Transverse colon (tissue), 4 donors: Measurements from ENCODE around the gene FAM227A. TPM values are rescaled to one million over a fixed set of nuclear protein-coding genes. Genes with fewer than 3 reads are reported as not detected.
A peak's percentile ranks its signal among the peaks of the same experiment; 100 is the strongest.

ENCODE experiments used
- DNase-seq: peaks from one replicate; pipeline ENCODE4 v3.0.0-alpha.2; 2019
- H3K27ac ChIP-seq, 4 donors: fragments of 200-600 bp; sonication (generic); 2 replicates each; pipeline ENCODE4 v1.5.1; 2016 to 2018; ENCODE audit warnings: inconsistent platforms in 4 of 4
- H3K27me3 ChIP-seq: fragments of 200-600 bp; sonication (generic); 2 replicates; pipeline ENCODE4 v1.5.1; 2017; ENCODE audit warnings: inconsistent platforms
- H3K36me3 ChIP-seq, 4 donors: fragments of 200-600 bp; sonication (generic); 2 replicates each; pipeline ENCODE4 v1.5.1; 2017 to 2019; ENCODE audit warnings: inconsistent platforms in 4 of 4
- H3K4me1 ChIP-seq, 4 donors: fragments of 200-600 bp; sonication (generic); 2 replicates each; pipeline ENCODE4 v1.5.1; 2017 to 2020; ENCODE audit warnings: inconsistent platforms in 4 of 4
- H3K4me3 ChIP-seq, 4 donors: fragments of 200-600 bp; sonication (generic); 1 replicate in 1 of 4; 2 replicates in 3 of 4; pipeline versions ENCODE4 v1.5.1 to v1.6.1; 2017 to 2019; ENCODE audit warnings: inconsistent platforms in 4 of 4
- H3K9me3 ChIP-seq, 2 donors: fragments of 200-600 bp; sonication (generic); 2 replicates each; pipeline ENCODE4 v1.5.1; 2017 to 2019; ENCODE audit warnings: inconsistent platforms in 2 of 2
- EP300 ChIP-seq: sonication (generic); formaldehyde crosslinking; IDR thresholded peaks from one replicate; pipeline ENCODE4 v1.6.1; 2017; ENCODE audit warnings: antibody characterized with exemption, low read depth
- POLR2A ChIP-seq: fragments of 450-650 bp; IDR thresholded peaks from one replicate; pipeline ENCODE4 v1.6.1; 2016; ENCODE audit warnings: antibody characterized with exemption, mild to moderate bottlenecking, moderate library complexity
- POLR2AphosphoS5 ChIP-seq, 3 donors: sonication (generic); formaldehyde crosslinking; IDR thresholded peaks; one replicate each; pipeline ENCODE4 v1.6.1; 2016; ENCODE audit warnings: antibody characterized with exemption in 3 of 3
- WGBS, 2 donors: methylation state at CpG; one replicate each; pipeline ENCODE4 v1.1.5; 2018; ENCODE audit warnings: low coverage in 1 of 2; 5-methylcytosine and 5-hydroxymethylcytosine counted together
- in situ Hi-C, 4 donors: fragments of 200-750 bp; cut with MboI; loops; one replicate each; pipeline versions ENCODE4 v1.15.0 to v1.15.1; 2017; ENCODE audit warnings: low sequenced_read_pairs in 3 of 4, low pct_ligation_motif_present in 1 of 4, low pct_unique_long_range_greater_than_20kb in 1 of 4
- intact Hi-C: fragments of 100-400 bp; cut with DNase I; formaldehyde crosslinking; loops from one replicate; pipeline ENCODE4 v1.15.1; 2023; ENCODE audit warnings: low total_unique reads
- total RNA-seq, 4 donors: library from RNA; depleted of rRNA; stranded (reverse); fragments of >200 nt; gene quantifications; one replicate each; pipeline ENCODE4 v1.1.0, GENCODE V29; 2016
- TF ChIP-seq, protein P1 (sequence below), 5 experiments: fragments of 200-600 bp in 3 of 5; fragments of 450-650 bp in 2 of 5; sonication (generic) in 3 of 5; IDR thresholded peaks; 1 replicate in 2 of 5; 2 replicates in 3 of 5; pipeline ENCODE4 v1.5.1; 2016 to 2017; ENCODE audit warnings: antibody characterized with exemption in 5 of 5, inconsistent platforms in 3 of 5, mild to moderate bottlenecking in 2 of 5, moderate library complexity in 1 of 5

Gene FAM227A
- total RNA-seq, 4 donors from 2014 or later, result 0.20 to 0.79 (median 0.27) TPM; not detected in 1

- Histone ChIP-seq H3K4me1 (no peaks in the 10 kb centered on the region), H3K27ac (no peak overlapping the region), H3K27me3 (no peaks in the 10 kb centered on the region), H3K36me3 (no peaks in the 10 kb centered on the region), H3K9me3 (no peaks in the 10 kb centered on the region), H3K4me3 (no peak overlapping the region)
- intact Hi-C loops (no loop called here), in situ Hi-C loops (loop anchor here in 1 of 4 donors (10.0 kb wide), 1 partner anchor 524 kb away; the partner anchor contains the start of gene PICK1)
- 78% methylated on average over 5 of the region's 5 CpGs; no CpG with 5 or more reads in 1 of the 2 donors for WGBS, 2 donors
- no peak for DNase-seq
- no peak for TF ChIP-seq POLR2AphosphoS5 (IDR thresholded peaks at IDR 0.05)
- TF ChIP-seq EP300, result no peak
- TF ChIP-seq POLR2A, result no peak
- TF ChIP-seq, protein P1, sequence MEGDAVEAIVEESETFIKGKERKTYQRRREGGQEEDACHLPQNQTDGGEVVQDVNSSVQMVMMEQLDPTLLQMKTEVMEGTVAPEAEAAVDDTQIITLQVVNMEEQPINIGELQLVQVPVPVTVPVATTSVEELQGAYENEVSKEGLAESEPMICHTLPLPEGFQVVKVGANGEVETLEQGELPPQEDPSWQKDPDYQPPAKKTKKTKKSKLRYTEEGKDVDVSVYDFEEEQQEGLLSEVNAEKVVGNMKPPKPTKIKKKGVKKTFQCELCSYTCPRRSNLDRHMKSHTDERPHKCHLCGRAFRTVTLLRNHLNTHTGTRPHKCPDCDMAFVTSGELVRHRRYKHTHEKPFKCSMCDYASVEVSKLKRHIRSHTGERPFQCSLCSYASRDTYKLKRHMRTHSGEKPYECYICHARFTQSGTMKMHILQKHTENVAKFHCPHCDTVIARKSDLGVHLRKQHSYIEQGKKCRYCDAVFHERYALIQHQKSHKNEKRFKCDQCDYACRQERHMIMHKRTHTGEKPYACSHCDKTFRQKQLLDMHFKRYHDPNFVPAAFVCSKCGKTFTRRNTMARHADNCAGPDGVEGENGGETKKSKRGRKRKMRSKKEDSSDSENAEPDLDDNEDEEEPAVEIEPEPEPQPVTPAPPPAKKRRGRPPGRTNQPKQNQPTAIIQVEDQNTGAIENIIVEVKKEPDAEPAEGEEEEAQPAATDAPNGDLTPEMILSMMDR (IDR thresholded peaks at IDR 0.05), result no peak
Observed at GRCh38 chr22:38578505-38578904, 77.7 kb downstream of the FAM227A start.

DNA sequence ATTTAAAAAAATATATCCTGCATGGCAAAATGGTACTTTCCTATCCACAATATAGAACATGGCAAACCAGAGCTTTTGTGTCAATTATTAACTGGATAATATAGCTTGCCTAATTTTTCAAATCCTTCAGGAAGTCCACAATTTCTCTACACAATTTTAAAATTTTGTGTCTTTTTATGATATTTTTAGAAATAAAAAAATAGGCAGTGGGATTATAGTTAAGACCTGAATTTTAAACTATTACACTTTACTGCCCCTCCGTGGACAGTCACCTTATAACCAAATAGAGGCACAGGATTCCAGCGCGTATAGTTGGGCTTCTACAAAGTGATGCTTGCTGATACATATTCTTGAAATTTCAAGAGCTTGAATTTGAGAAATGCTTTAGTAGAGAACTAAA, 84.1 kb downstream of the FAM227A start:
- no peaks in the 10 kb centered on the region for H3K27me3 ChIP-seq
- no peak overlapping the region for H3K27ac ChIP-seq
- 0 to 3% methylated on average over 1 to 3 of the region's 3 CpGs for WGBS, 2 donors
- H3K4me1 ChIP-seq, result peaks cover 3 to 20% (median 9%) of the 10 kb centered on the region in 4 donors
- TF ChIP-seq POLR2A, result no peak
- TF ChIP-seq, protein P1 (IDR thresholded peaks at IDR 0.05), result peak; percentile 33 to 55 (median 47)
- no peak for TF ChIP-seq EP300
- intact Hi-C loops, result no loop called here
- no peaks in the 10 kb centered on the region for H3K9me3 ChIP-seq
- DNase-seq, result peak; percentile 26
- in situ Hi-C loops, result loop anchor here in 2 of 4 donors (10.0 to 25.0 kb wide), 2 partner anchors 510 to 517 kb away; partner anchors contain the start of gene PICK1 (in 2 of the 2)
- no peaks in the 10 kb centered on the region for H3K36me3 ChIP-seq
- no peak overlapping the region for H3K4me3 ChIP-seq

DNA sequence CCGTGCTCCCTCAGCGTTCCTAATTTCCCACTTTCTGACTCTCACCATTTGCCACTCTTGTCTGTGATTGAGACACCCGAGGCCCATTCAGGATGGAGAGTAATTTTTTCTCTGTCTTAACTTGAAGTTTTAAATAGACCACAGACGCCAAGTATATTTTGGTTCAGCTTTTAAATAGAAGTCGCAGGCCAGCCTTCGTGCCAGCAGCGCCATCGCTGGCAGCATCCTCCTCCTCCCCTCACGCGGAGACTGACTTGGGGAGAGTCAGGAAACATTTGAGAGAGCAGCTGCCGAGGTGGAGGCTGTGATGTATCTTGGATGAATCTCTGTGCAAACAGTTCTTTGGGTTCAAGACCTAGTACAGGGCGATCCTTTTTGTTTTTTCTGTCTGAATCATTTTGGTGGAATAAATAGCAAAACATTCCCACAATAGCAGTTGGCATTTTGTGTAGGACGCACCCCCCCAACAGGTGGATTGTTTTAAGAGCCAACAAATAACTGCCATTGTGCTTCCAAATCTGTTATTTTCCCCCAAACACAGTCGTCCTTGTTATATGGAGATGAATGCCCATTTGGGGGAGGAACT, 85.3 kb downstream of the FAM227A start:
- H3K27ac ChIP-seq, result peak overlapping the region; percentile 77 to 81 (median 78)
- no peaks in the 10 kb centered on the region for H3K36me3 ChIP-seq
- peaks cover 3 to 20% (median 9%) of the 10 kb centered on the region in 4 donors for H3K4me1 ChIP-seq
- TF ChIP-seq POLR2AphosphoS5 (IDR thresholded peaks at IDR 0.05) (peak in 1 of 3 donors; percentile 4), POLR2A (no peak)
- H3K27me3 ChIP-seq, result no peaks in the 10 kb centered on the region
- H3K4me3 ChIP-seq, result peak overlapping the region; percentile 40 to 66 (median 56)
- 2 to 7% methylated on average over 3 to 14 of the region's 14 CpGs for WGBS, 2 donors
- DNase-seq, result peak; percentile 36
- intact Hi-C loops, result no loop called here
- H3K9me3 ChIP-seq, result no peaks in the 10 kb centered on the region
- in situ Hi-C loops, result loop anchor here in 2 of 4 donors (10.0 to 25.0 kb wide), 2 partner anchors 509 to 516 kb away; partner anchors contain the start of gene PICK1 (in 2 of the 2)

DNA sequence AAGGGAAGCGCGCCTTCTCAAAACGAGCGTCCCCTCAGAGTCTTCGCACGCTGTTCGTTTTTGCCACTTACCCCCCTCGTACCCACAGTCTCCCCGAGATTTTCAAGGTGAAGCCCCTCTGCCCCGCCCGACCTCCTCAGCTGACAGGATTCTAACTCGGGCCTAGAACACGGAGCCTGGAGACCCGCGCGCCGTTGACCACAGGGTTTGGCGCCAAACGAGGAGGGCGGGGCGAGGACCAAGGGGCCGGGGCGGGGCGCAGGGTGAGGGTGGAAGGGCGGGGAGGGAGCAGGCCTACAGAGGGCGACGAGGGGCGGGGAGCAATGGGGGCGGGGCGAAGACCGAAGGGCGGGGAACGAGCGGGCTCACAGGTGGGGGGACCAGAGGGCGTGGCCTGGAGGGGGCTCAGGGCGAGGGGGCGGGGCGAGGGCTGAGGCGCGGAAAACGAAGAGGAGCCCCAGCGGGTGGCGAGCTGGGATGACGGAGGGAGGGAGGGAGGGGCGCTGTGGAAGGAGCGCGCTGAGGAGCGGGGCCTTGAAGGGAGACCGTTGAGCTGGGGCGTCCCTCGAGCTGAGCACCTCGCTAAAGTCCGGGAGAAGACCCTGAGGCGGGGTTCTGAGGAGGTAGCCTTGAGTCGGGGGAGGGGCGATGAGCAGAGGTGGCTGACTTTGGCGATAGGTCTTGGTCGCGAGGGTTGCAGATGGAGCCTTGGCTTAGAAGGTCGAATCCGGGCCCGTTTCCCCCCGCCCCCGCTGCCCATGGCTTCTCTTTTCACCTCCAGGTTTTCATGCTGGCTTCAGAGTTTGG, 86.0 kb downstream of the FAM227A start, which contains the start of gene DMC1:
Gene DMC1, minus strand, starts transcription at position 212 of the 807 bp plus-strand sequence. CDS start 1,927 bp downstream, outside the sequence.
- Histone ChIP-seq H3K4me1 (peaks cover 3 to 20% (median 9%) of the 10 kb centered on the region in 4 donors), H3K27me3 (no peaks in the 10 kb centered on the region), H3K9me3 (no peaks in the 10 kb centered on the region), H3K36me3 (no peaks in the 10 kb centered on the region), H3K4me3 (peak within 1 kb of the TSS; percentile 40 to 66 (median 56)), H3K27ac (peak within 1 kb of the TSS; percentile 77 to 81 (median 78))
- TF ChIP-seq POLR2AphosphoS5 (IDR thresholded peaks at IDR 0.05) (peak in 2 of 3 donors; percentile 30 to 33), POLR2A (peak; percentile 39), EP300 (no peak)
- TF ChIP-seq, protein P1 (IDR thresholded peaks at IDR 0.05), result peak in 1 of 5 experiments; percentile 2
- intact Hi-C loops (loop anchor here (2.0 kb wide), 1 partner anchor 63 kb away; the partner anchor contains the start of gene DDX17), in situ Hi-C loops (loop anchor here in 2 of 4 donors (10.0 to 25.0 kb wide), 2 partner anchors 508 to 515 kb away; partner anchors contain the start of gene PICK1 (in 2 of the 2))
- WGBS, 2 donors, result 0 to 2% methylated on average over 8 to 45 of the region's 64 CpGs
- peak; percentile 96 for DNase-seq
